Thyroid gland (tissue), 4 donors: Measurements from ENCODE around the gene KASH5.

Experiments
- POLR2A ChIP-seq, 2 donors: fragments of 450-650 bp; IDR thresholded peaks; one replicate each; pipeline ENCODE4 v1.6.1; 2017; ENCODE audit warnings: antibody characterized with exemption in 2 of 2, mild to moderate bottlenecking in 2 of 2, moderate library complexity in 1 of 2
- TF ChIP-seq, protein P1 (sequence below), 6 experiments: fragments of 200-600 bp in 3 of 6; fragments of 450-650 bp in 3 of 6; sonication (generic) in 3 of 6; IDR thresholded peaks; one replicate each; pipeline ENCODE4 v1.5.1; 2016 to 2019; ENCODE audit warnings: antibody characterized with exemption in 6 of 6, mild to moderate bottlenecking in 2 of 6, inconsistent platforms in 1 of 6, moderate library complexity in 1 of 6

DNA sequence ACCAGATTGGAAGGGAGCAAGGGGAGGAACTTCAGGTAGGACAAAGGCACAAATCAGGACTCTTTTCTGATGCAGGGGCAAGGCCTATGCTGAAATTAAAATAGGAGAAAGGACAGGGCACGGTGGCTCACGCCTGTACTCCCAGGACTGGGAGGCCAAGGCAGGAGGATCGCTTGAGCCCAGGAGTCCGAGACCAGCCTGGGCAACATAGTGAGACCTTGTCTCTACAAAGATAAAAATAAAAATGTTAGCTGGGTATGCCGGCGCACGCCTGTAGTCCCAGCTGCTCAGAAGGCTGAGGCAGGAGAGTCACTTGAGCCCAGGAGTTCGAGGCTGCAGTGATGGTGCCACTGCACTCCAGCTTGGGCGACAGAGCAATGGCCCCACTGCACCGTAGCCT lies 47.6 kb downstream of the KASH5 start:
- TF ChIP-seq, protein P1, sequence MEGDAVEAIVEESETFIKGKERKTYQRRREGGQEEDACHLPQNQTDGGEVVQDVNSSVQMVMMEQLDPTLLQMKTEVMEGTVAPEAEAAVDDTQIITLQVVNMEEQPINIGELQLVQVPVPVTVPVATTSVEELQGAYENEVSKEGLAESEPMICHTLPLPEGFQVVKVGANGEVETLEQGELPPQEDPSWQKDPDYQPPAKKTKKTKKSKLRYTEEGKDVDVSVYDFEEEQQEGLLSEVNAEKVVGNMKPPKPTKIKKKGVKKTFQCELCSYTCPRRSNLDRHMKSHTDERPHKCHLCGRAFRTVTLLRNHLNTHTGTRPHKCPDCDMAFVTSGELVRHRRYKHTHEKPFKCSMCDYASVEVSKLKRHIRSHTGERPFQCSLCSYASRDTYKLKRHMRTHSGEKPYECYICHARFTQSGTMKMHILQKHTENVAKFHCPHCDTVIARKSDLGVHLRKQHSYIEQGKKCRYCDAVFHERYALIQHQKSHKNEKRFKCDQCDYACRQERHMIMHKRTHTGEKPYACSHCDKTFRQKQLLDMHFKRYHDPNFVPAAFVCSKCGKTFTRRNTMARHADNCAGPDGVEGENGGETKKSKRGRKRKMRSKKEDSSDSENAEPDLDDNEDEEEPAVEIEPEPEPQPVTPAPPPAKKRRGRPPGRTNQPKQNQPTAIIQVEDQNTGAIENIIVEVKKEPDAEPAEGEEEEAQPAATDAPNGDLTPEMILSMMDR (IDR thresholded peaks at IDR 0.05): no peak
- no peak for TF ChIP-seq POLR2A (IDR thresholded peaks at IDR 0.05)
